Natural killer cell treated with Interleukin-12 subunit alpha and Interleukin-12 subunit beta and Interleukin-15 and Interleukin-18, amount 100 ng/mL, for 72 hours (primary cell): ENCODE data around the gene CREB5. TPM values are rescaled to one million over a fixed set of nuclear protein-coding genes. Genes with fewer than 3 reads are reported as not detected.

Experiments
- ATAC-seq, 2 donors: fragments of 150-1000 bp; cut with Tn5 transposase in 1 of 2; sonication (Bioruptor Pico), chemical (Tn5 transposase) in 1 of 2; 2 replicates each; pipeline ENCODE4 v1.10.0; 2021
- DNase-seq: peaks from one replicate; pipeline ENCODE4 v3.0.0; 2022; ENCODE audit warnings: low spot score
- H3K27ac Mint-ChIP-seq, 2 donors: 1 replicate in 1 of 2; 2 replicates in 1 of 2; pipeline ENCODE4 v1.8.0; 2022; ENCODE audit warnings: mixed read lengths in 2 of 2, mild to moderate bottlenecking in 1 of 2, moderate library complexity in 1 of 2
- H3K27me3 Mint-ChIP-seq, 2 donors: 1 replicate in 1 of 2; 2 replicates in 1 of 2; pipeline ENCODE4 v1.8.0; 2022; ENCODE audit warnings: mixed read lengths in 2 of 2
- H3K36me3 Mint-ChIP-seq: one replicate; pipeline ENCODE4 v1.8.0; 2022; ENCODE audit warnings: mixed read lengths
- H3K4me1 Mint-ChIP-seq, 2 donors: 1 replicate in 1 of 2; 2 replicates in 1 of 2; pipeline ENCODE4 v1.8.0; 2022; ENCODE audit warnings: low read depth in 2 of 2, mixed read lengths in 2 of 2, mild to moderate bottlenecking in 1 of 2
- H3K4me3 Mint-ChIP-seq: one replicate; pipeline ENCODE4 v1.8.0; 2022; ENCODE audit warnings: mixed read lengths
- H3K9me3 Mint-ChIP-seq: 2 replicates; pipeline ENCODE4 v1.8.0; 2022; ENCODE audit warnings: mixed read lengths
- total RNA-seq, 2 donors: library from RNA; stranded (reverse); gene quantifications; one replicate each; pipeline ENCODE4 v1.2.3, GENCODE V29; 2022

The CREB5 gene
- total RNA-seq, 2 donors from 2014 or later = 0.62 TPM; not detected in 1

DNA sequence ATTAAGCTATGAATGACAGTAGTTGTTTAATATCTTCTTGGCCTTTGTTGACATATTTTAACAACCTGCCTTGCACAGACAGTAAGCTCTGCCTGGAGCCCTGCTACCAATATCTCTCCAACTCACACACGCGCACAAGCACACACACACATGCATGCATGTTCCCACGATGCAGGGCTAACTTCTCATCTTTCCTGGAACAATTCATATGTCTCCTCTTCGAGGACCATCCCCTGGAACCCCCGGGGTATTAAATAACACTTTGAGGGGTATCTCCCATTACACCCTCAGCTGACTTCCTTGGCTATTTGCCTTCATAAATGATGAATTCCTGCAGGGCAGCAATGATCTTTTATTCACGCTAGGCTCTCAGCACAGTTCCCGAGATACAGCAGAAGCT, 287.8 kb downstream of the CREB5 start:
- H3K27ac Mint-ChIP-seq = no peak overlapping the region
- H3K9me3 Mint-ChIP-seq = no peaks in the 10 kb centered on the region
- H3K4me3 Mint-ChIP-seq = no peak overlapping the region
- H3K4me1 Mint-ChIP-seq = no peaks in the 10 kb centered on the region
- H3K36me3 Mint-ChIP-seq = no peaks in the 10 kb centered on the region
- peaks cover 10 to 20% of the 10 kb centered on the region in 2 donors for H3K27me3 Mint-ChIP-seq
- ATAC-seq = no peak
- no peak for DNase-seq

DNA sequence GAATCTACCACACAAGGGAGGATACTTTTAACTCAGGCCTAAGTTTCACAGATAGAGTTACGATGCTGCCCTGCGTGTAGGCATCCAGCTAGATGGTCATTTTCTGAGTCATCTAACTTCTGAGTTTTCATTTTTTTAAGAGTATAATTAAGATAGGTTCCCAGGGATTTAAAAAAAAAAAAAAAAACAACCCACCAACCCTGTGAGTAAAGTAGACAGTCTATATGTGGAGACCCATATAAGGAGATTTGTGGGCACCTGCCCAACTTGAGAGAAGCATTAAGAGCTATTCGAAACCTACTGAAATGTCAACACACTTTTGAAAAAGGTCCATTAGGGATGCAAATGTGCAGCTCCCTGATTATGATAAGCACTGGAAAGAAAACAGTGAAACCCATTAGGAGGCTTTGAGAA, 288.5 kb downstream of the CREB5 start:
- Mint-ChIP-seq H3K9me3 (no peaks in the 10 kb centered on the region), H3K4me1 (no peaks in the 10 kb centered on the region), H3K27me3 (peaks cover 10 to 20% of the 10 kb centered on the region in 2 donors), H3K4me3 (no peak overlapping the region), H3K36me3 (no peaks in the 10 kb centered on the region), H3K27ac (no peak overlapping the region)
- ATAC-seq = no peak
- no peak for DNase-seq

DNA sequence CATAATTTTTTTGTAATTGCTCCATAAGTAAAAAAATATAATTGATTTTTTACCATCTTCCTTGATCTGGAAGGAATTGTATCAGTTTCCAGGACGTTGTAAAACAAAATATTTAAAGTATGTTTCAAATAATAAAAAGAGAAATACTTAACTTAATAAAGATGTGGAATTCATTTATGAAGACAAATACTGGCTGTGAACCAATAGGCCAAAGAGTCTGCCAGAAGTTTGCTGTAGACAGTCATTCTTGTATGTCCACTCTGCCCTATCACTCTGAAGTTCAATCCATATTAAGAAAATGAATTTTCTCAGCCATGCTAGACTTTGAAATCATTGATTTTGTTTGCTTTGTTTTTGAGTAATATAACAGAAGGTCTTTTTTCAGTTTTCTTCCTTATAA, 289.4 kb downstream of the CREB5 start:
- Mint-ChIP-seq H3K27ac (no peak overlapping the region), H3K27me3 (peaks cover 10 to 20% of the 10 kb centered on the region in 2 donors), H3K36me3 (no peaks in the 10 kb centered on the region), H3K9me3 (no peaks in the 10 kb centered on the region), H3K4me1 (no peaks in the 10 kb centered on the region), H3K4me3 (no peak overlapping the region)
- DNase-seq = no peak
- ATAC-seq = no peak

DNA sequence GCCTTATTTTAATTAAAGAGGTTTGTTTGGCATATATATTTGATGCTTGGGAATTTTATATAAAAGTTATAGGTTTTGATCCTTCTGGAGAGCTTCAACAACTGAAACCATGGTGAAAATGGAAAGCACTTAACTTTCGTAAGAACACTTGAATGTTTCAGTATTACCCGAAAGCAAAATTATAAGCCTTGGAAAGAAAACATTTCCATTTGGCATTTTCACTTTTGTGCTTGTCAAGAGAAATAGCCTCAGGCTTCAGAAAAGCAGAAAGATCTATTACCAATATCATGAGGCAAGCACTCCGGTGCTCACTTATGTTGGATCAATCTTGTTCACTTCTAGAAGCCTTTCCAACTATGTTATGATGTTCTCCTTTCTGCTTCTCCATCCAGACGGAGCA, 289.9 kb downstream of the CREB5 start:
- Mint-ChIP-seq H3K36me3 (no peaks in the 10 kb centered on the region), H3K9me3 (no peaks in the 10 kb centered on the region), H3K27ac (no peak overlapping the region), H3K4me3 (no peak overlapping the region), H3K4me1 (no peaks in the 10 kb centered on the region), H3K27me3 (peaks cover 10 to 20% of the 10 kb centered on the region in 2 donors)
- DNase-seq (no peak), ATAC-seq (no peak)

DNA sequence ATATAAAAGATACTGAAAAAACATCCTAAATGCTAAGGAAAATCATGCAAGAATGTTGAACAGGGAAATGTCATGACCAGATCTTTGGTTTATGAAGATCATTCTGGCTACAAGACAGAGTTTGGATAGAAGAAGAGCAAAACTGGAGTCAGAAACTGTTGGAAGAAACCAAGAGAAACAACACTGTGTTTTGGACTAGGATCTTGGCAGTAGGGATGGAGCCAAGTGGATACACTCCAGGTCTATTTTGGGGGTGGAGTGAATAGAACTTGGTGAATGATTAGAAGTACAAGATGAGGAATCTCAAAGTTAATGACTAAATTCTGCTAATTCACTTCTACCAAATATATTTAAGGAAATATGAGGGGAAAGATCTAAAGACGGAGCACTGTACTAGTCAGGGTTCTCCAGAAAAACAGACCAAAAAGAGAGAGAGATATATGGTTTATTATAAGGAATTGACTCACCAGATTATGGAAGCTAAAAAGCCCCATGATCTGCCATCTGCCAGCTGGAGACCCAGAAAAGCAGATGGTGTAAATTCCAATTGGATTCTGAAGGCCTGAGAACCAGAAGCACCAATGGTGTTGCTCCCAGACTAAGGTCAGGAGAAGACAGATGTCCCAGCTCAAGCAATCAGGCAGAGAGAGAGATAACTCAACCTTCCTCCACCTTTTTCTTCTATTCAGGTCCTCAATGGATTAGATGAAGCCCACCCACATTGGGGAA, 290.9 kb downstream of the CREB5 start:
- Mint-ChIP-seq H3K27ac (no peak overlapping the region), H3K36me3 (no peaks in the 10 kb centered on the region), H3K4me3 (no peak overlapping the region), H3K9me3 (no peaks in the 10 kb centered on the region), H3K27me3 (peaks cover 14 to 27% of the 10 kb centered on the region in 2 donors), H3K4me1 (no peaks in the 10 kb centered on the region)
- ATAC-seq (no peak), DNase-seq (no peak)

DNA sequence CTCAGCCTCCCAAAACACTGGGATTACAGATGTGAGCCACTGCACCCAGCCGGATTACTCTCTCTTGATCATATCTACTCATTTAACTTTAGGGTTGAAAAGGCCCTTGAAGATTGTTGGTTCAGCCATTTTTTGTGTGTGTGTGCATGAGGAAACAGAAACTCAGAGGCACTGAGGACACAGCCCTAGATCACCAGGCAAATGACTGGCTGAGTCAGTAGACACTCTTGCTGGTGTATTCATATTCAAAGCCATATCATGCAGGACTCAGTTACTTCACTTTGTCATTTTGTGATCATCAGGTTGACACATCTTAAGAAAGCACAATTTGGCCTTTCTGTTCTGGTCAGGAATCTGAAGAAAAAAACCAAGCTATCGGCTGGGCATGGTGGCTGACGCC, 292.4 kb downstream of the CREB5 start:
- Mint-ChIP-seq H3K36me3 (no peaks in the 10 kb centered on the region), H3K27me3 (peaks cover 9 to 28% of the 10 kb centered on the region in 2 donors), H3K4me1 (no peaks in the 10 kb centered on the region), H3K9me3 (no peaks in the 10 kb centered on the region), H3K4me3 (no peak overlapping the region), H3K27ac (no peak overlapping the region)
- ATAC-seq (no peak), DNase-seq (no peak)

DNA sequence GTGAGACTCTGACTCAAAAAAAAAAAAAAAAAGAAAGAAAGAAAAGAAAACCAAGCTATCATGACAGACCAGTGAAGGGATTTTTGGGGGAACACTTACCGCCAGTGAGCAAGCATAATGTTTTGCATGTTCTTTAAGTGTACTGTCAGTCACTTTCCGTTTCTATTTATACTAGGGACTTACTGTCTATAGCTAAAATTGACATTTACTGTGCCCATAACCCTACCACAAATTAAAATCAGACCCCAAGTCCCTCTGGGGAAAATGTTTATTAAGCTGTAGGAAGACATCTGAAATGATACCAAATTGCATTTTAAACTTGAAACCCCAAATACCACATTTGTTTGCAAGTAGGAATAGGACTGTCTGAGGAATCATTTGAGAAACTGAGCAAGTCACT, 293.0 kb downstream of the CREB5 start:
- H3K4me3 Mint-ChIP-seq = no peak overlapping the region
- no peaks in the 10 kb centered on the region for H3K9me3 Mint-ChIP-seq
- ATAC-seq (no peak), DNase-seq (no peak)
- no peaks in the 10 kb centered on the region for H3K4me1 Mint-ChIP-seq
- no peaks in the 10 kb centered on the region for H3K36me3 Mint-ChIP-seq
- peaks cover 8 to 28% of the 10 kb centered on the region in 2 donors for H3K27me3 Mint-ChIP-seq
- H3K27ac Mint-ChIP-seq = no peak overlapping the region

DNA sequence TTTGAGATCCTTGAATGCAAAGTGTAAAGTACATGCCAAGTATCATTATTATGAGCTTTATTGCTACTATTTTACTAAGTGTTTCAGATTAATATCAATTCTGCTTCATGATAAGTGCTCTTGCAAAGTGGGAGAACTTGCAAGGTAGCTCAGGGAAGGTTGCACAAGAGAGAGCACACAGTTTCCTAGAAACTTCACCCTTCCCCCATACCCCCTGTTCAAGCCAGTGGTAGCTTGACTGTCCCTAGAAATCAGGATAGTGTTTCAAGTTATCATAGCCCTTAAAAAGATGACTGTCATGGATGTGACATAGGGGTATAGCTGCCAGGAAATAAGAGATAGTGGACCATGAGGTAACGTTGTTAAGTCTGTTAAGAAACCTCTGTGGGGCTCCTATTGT, 294.3 kb downstream of the CREB5 start:
- H3K27ac Mint-ChIP-seq = no peak overlapping the region
- H3K36me3 Mint-ChIP-seq = no peaks in the 10 kb centered on the region
- no peak for DNase-seq
- no peaks in the 10 kb centered on the region for H3K9me3 Mint-ChIP-seq
- peaks cover 11 to 39% of the 10 kb centered on the region in 2 donors for H3K27me3 Mint-ChIP-seq
- ATAC-seq = no peak
- H3K4me3 Mint-ChIP-seq = no peak overlapping the region
- H3K4me1 Mint-ChIP-seq = no peaks in the 10 kb centered on the region

DNA sequence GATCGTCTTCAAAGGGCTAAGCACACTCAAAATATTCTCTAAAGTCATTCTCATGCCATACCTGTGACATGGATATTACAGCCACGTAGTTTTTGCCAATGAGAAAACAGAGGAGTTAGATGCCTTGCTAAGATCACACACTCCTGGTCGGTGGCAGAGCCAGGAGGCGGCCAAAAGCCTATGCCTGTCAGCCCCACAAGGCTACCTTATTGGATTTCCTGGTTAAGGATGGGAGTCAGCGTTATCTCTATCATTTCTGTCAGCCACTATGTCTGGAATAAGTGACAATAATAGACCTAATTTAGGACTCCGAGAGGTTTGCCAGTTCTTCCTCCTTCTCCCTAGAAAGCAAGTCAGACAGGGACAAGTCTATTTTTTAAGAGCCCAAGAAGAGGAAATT, 295.0 kb downstream of the CREB5 start:
- no peaks in the 10 kb centered on the region for H3K4me1 Mint-ChIP-seq
- DNase-seq (no peak), ATAC-seq (no peak)
- H3K27me3 Mint-ChIP-seq = peaks cover 11 to 40% of the 10 kb centered on the region in 2 donors
- no peaks in the 10 kb centered on the region for H3K9me3 Mint-ChIP-seq
- no peak overlapping the region for H3K27ac Mint-ChIP-seq
- H3K36me3 Mint-ChIP-seq = no peaks in the 10 kb centered on the region
- no peak overlapping the region for H3K4me3 Mint-ChIP-seq

DNA sequence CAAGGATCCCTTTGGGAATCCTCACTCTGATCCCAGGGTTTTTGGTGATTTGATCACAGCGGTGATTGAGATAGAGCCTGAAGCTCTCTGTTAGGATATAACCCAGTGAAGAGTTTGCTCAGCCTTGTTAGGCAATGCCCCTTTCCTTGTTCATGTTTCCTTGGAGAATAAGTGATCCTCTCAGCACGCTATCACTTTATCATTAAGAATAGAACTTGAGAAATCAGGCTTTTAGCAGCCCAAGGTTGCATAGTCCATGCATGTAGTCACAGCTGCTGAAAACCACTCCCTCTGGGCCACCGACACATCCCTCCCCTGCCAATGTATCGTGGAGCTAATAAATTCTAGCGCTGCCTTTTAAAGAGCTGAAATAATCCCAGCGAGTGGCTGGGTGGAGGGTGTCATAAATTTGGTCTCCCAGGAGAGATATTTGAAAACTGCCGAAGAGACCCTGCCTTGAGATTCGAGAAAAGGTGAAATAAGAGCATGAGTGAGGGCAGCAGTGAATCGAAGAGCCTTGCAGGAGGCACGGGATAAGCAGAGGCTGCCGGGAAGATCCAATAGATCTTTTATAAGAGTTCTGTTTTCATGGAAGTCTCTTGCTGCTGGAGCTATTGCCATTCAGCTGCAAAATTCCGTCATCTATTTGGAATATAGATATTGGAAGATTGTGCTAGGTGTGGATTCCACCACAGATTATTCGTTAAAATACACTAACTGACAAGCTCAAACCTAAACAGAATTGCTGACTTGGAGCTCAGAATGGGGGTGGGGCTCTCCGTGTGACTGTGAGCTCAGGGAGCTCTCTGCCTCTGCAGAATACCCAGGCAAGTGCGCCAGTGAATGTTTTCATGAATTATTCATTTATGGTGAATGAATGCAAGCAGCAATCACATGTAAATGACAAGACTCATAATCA, 296.0 kb downstream of the CREB5 start:
- no peak for ATAC-seq
- H3K27me3 Mint-ChIP-seq = peaks cover 6 to 30% of the 10 kb centered on the region in 2 donors

DNA sequence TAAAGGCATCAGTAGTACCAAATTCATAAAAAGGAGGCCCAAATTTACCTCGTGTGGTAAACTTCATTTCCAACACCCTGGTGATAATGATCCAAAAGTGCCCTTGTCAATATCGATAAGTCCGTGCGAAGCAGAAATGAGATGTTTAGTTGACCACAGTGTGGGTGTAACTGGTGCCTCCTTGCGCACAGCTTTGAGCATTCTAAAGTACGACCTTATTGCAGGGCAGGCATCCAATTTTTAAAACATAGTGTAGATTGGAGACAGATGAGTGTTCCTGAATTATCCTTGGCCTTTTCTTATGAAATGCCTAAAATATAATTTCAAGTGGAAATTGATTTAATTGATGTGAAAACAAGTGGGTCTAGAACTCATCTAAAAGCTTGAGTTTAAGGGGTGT, 297.4 kb downstream of the CREB5 start:
- no peak for DNase-seq
- Mint-ChIP-seq H3K36me3 (no peaks in the 10 kb centered on the region), H3K4me1 (no peaks in the 10 kb centered on the region)

More for the DNA sequence above, 296.0 kb downstream of the CREB5 start:
- Mint-ChIP-seq H3K36me3 (no peaks in the 10 kb centered on the region), H3K4me3 (no peak overlapping the region), H3K9me3 (no peaks in the 10 kb centered on the region), H3K4me1 (no peaks in the 10 kb centered on the region), H3K27ac (no peak overlapping the region)
- DNase-seq = no peak

DNA sequence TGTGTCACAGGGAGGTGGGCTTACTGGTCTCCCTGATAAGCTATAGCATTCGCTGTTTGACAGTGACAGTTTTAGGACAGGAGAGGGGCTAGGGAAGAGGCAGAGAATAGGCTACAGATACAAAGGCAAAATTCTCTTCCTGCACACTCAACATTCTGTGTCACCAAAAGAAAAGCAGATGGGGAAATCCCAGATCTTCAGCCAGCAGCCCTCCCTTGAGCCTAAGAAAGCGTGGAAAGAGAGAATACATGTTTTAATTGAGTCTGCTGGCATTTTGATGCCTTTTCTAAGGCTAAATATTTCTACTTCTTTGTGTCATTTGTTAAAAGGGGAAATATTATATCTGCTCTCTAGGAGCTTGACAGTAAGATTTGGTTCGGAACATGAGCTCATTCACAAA, 298.8 kb downstream of the CREB5 start:
- Mint-ChIP-seq H3K4me1 (no peaks in the 10 kb centered on the region), H3K27ac (no peak overlapping the region), H3K36me3 (no peaks in the 10 kb centered on the region), H3K9me3 (no peaks in the 10 kb centered on the region), H3K27me3 (peaks cover 11 to 21% of the 10 kb centered on the region in 2 donors), H3K4me3 (no peak overlapping the region)
- ATAC-seq (no peak), DNase-seq (no peak)

More for the DNA sequence above, 297.4 kb downstream of the CREB5 start:
- Mint-ChIP-seq H3K27ac (no peak overlapping the region), H3K9me3 (no peaks in the 10 kb centered on the region), H3K4me3 (no peak overlapping the region), H3K27me3 (peaks cover 11 to 24% of the 10 kb centered on the region in 2 donors)
- no peak for ATAC-seq

DNA sequence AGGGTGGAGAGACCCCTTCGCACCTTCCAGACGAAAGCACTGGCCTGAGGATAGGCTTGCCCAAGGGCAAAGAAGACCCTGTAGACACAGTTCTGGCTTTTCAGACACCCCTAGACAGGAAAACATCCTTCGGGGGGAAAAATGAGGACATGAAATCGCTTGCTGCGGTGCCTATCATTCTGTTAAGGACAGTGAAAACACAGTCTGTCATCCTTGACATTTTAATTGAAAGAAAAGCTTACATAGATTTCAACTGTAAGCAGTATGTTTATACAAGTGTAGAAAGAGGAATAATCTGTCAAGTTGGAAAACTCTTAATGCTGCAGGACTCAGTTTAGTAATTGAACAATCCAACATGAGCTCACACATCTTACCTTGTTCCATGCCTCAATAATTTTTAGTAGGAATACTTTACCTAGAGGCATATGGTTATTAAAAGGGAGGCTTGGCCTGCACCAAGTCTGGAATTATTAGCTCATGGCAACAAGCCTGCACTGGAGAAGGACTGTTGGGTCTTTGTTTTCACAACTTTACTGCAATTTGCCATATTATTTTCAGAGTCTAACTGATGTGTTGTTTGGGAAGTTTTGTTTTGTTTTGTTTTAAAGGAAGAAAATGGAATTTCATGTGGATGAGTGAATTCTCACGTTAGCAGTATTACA, 302.3 kb downstream of the CREB5 start:
- H3K4me1 Mint-ChIP-seq = no peaks in the 10 kb centered on the region

More for the DNA sequence above, 302.3 kb downstream of the CREB5 start:
- no peak overlapping the region for H3K27ac Mint-ChIP-seq
- H3K4me3 Mint-ChIP-seq = no peak overlapping the region
- H3K36me3 Mint-ChIP-seq = no peaks in the 10 kb centered on the region
- H3K9me3 Mint-ChIP-seq = no peaks in the 10 kb centered on the region
- no peak for DNase-seq
- no peak for ATAC-seq
- H3K27me3 Mint-ChIP-seq = peaks cover 14% of the 10 kb centered on the region in 2 donors
